ENCODE measurements around the gene EVC. TPM values are rescaled to one million over a fixed set of nuclear protein-coding genes. Genes with fewer than 3 reads are reported as not detected.

The EVC gene
- total RNA-seq, 4 donors from 2014 or later: 89.8 to 134 (median 99.6) TPM

GRCh38 chr4:5676763-5677162, 34.2 kb upstream of the EVC start:
- Histone ChIP-seq H3K27me3 (no peaks in the 10 kb centered on the region), H3K9me3 (no peaks in the 10 kb centered on the region), H3K36me3 (peaks cover 0 to 92% (median 0%) of the 10 kb centered on the region in 3 donors), H3K27ac (no peak overlapping the region), H3K4me1 (no peaks in the 10 kb centered on the region), H3K4me3 (no peak overlapping the region)
- TF ChIP-seq CTCF (IDR thresholded peaks at IDR 0.05) (no peak), POLR2A (IDR thresholded peaks at IDR 0.05) (no peak), EP300 (IDR thresholded peaks at IDR 0.05) (no peak)
- WGBS, 2 donors: 93% methylated on average over 8 of the region's 8 CpGs
- no peak for DNase-seq (ENCODE audit: low spot score in 2 of 2)

GRCh38 chr4:5678977-5679376, 32.0 kb upstream of the EVC start:
- Histone ChIP-seq H3K9me3 (no peaks in the 10 kb centered on the region), H3K27me3 (no peaks in the 10 kb centered on the region), H3K36me3 (peaks cover 0 to 92% (median 0%) of the 10 kb centered on the region in 3 donors), H3K4me3 (no peak overlapping the region), H3K27ac (no peak overlapping the region), H3K4me1 (no peaks in the 10 kb centered on the region)
- 87 to 91% methylated on average over 10 of the region's 10 CpGs for WGBS, 2 donors
- DNase-seq (ENCODE audit: low spot score in 2 of 2): no peak
- TF ChIP-seq CTCF (IDR thresholded peaks at IDR 0.05) (no peak), POLR2A (IDR thresholded peaks at IDR 0.05) (no peak), EP300 (IDR thresholded peaks at IDR 0.05) (no peak)

GRCh38 chr4:5683566-5683965, 27.4 kb upstream of the EVC start:
- H3K4me1 ChIP-seq: no peaks in the 10 kb centered on the region
- H3K27ac ChIP-seq: no peak overlapping the region
- H3K27me3 ChIP-seq: no peaks in the 10 kb centered on the region
- TF ChIP-seq CTCF (IDR thresholded peaks at IDR 0.05): no peak
- no peak for TF ChIP-seq EP300 (IDR thresholded peaks at IDR 0.05)
- no peak for TF ChIP-seq POLR2A (IDR thresholded peaks at IDR 0.05)
- no peak overlapping the region for H3K4me3 ChIP-seq
- peaks cover 0 to 97% (median 4%) of the 10 kb centered on the region in 3 donors for H3K36me3 ChIP-seq
- no peak for DNase-seq (ENCODE audit: low spot score in 2 of 2)
- 53 to 55% methylated on average over 10 of the region's 10 CpGs for WGBS, 2 donors
- no peaks in the 10 kb centered on the region for H3K9me3 ChIP-seq

- H3K4me3 ChIP-seq: no peak overlapping the region
- no peaks in the 10 kb centered on the region for H3K9me3 ChIP-seq
- 96 to 98% methylated on average over 9 of the region's 9 CpGs for WGBS, 2 donors
- peaks cover 0 to 97% (median 4%) of the 10 kb centered on the region in 3 donors for H3K36me3 ChIP-seq
- no peak for DNase-seq (ENCODE audit: low spot score in 2 of 2)
- H3K4me1 ChIP-seq: no peaks in the 10 kb centered on the region
- no peak for TF ChIP-seq EP300 (IDR thresholded peaks at IDR 0.05)
- TF ChIP-seq POLR2A (IDR thresholded peaks at IDR 0.05): no peak
- TF ChIP-seq CTCF (IDR thresholded peaks at IDR 0.05): no peak
- no peak overlapping the region for H3K27ac ChIP-seq
- no peaks in the 10 kb centered on the region for H3K27me3 ChIP-seq
Observed at GRCh38 chr4:5685296-5685695, 25.7 kb upstream of the EVC start.

- TF ChIP-seq EP300 (IDR thresholded peaks at IDR 0.05) (no peak), CTCF (IDR thresholded peaks at IDR 0.05) (no peak), POLR2A (IDR thresholded peaks at IDR 0.05) (no peak)
- no peak overlapping the region for H3K4me3 ChIP-seq
- no peaks in the 10 kb centered on the region for H3K9me3 ChIP-seq
- WGBS, 2 donors: 95 to 96% methylated on average over 6 of the region's 6 CpGs
- no peaks in the 10 kb centered on the region for H3K4me1 ChIP-seq
- H3K36me3 ChIP-seq: peaks cover 0 to 97% (median 4%) of the 10 kb centered on the region in 3 donors
- no peak overlapping the region for H3K27ac ChIP-seq
- no peak for DNase-seq (ENCODE audit: low spot score in 2 of 2)
- no peaks in the 10 kb centered on the region for H3K27me3 ChIP-seq
Observed at GRCh38 chr4:5686338-5686737, 24.7 kb upstream of the EVC start.

Measured in tibial nerve (tissue), 4 donors.